ENCODE data around the gene MIA2. TPM values are rescaled to one million over a fixed set of nuclear protein-coding genes. Genes with fewer than 3 reads are reported as not detected.
"Not testable (repeated sequence)": the region's sequence is repeated elsewhere in the genome, so short reads cannot be mapped to it uniquely, and the experiment has no call there.

Gene MIA2
- total RNA-seq, 1 donor from 2014 or later: 25.3 TPM

GRCh38 chr14:39186941-39187525 lies 46.7 kb upstream of the MIA2 start:
- H3K4me1 ChIP-seq: no peaks in the 10 kb centered on the region
- no peaks in the 10 kb centered on the region for H3K27me3 ChIP-seq
- H3K36me3 ChIP-seq: peaks cover 0 to 28% of the 10 kb centered on the region in 2 donors
- intact Hi-C loops (cut with DNase I): no loop called here
- no peaks in the 10 kb centered on the region for H3K9me3 ChIP-seq
- no peak overlapping the region for H3K27ac ChIP-seq
- no peak for TF ChIP-seq POLR2AphosphoS5 (IDR thresholded peaks at IDR 0.05; ENCODE audit: insufficient read depth in 1 of 2, low read depth in 1 of 2)
- TF ChIP-seq POLR2A (IDR thresholded peaks at IDR 0.05): no peak
- no peak for TF ChIP-seq CTCF (IDR thresholded peaks at IDR 0.05)
- no peak for DNase-seq (ENCODE audit: extremely low spot score in 2 of 2)
- no peak overlapping the region for H3K4me3 ChIP-seq

- Histone ChIP-seq H3K36me3 (no peaks in the 10 kb centered on the region), H3K27ac (no peak overlapping the region), H3K27me3 (no peaks in the 10 kb centered on the region), H3K4me3 (no peak overlapping the region), H3K9me3 (no peaks in the 10 kb centered on the region), H3K4me1 (no peaks in the 10 kb centered on the region)
- TF ChIP-seq CTCF (IDR thresholded peaks at IDR 0.05) (no peak), POLR2A (IDR thresholded peaks at IDR 0.05) (no peak), POLR2AphosphoS5 (IDR thresholded peaks at IDR 0.05; ENCODE audit: insufficient read depth in 1 of 2, low read depth in 1 of 2) (no peak)
- no peak for DNase-seq (ENCODE audit: extremely low spot score in 2 of 2)
- intact Hi-C loops (cut with DNase I): no loop called here
Measured at GRCh38 chr14:39203659-39204606, 29.8 kb upstream of the MIA2 start.

- intact Hi-C loops (cut with DNase I); H3K9me3 ChIP-seq; H3K4me3 ChIP-seq; H3K27me3 ChIP-seq; H3K36me3 ChIP-seq; H3K27ac ChIP-seq; DNase-seq (ENCODE audit: extremely low spot score in 2 of 2); H3K4me1 ChIP-seq: not testable (repeated sequence)
Measured at GRCh38 chr14:39207430-39207829, 26.3 kb upstream of the MIA2 start.

- TF ChIP-seq CTCF (IDR thresholded peaks at IDR 0.05) (no peak), POLR2AphosphoS5 (IDR thresholded peaks at IDR 0.05; ENCODE audit: insufficient read depth in 1 of 2, low read depth in 1 of 2) (no peak), POLR2A (IDR thresholded peaks at IDR 0.05) (no peak)
- Histone ChIP-seq H3K27ac (no peak overlapping the region), H3K36me3 (no peaks in the 10 kb centered on the region), H3K27me3 (no peaks in the 10 kb centered on the region), H3K4me3 (no peak overlapping the region), H3K4me1 (no peaks in the 10 kb centered on the region), H3K9me3 (no peaks in the 10 kb centered on the region)
- intact Hi-C loops (cut with DNase I): no loop called here
- no peak for DNase-seq (ENCODE audit: extremely low spot score in 2 of 2)
Measured at GRCh38 chr14:39211109-39211741, 22.5 kb upstream of the MIA2 start.

- H3K27ac ChIP-seq: no peak overlapping the region
- no peaks in the 10 kb centered on the region for H3K9me3 ChIP-seq
- H3K4me1 ChIP-seq: no peaks in the 10 kb centered on the region
- H3K36me3 ChIP-seq: no peaks in the 10 kb centered on the region
- no peak for DNase-seq (ENCODE audit: extremely low spot score in 2 of 2)
- H3K27me3 ChIP-seq: no peaks in the 10 kb centered on the region
- no peak for TF ChIP-seq CTCF (IDR thresholded peaks at IDR 0.05)
- no peak for TF ChIP-seq POLR2A (IDR thresholded peaks at IDR 0.05)
- TF ChIP-seq POLR2AphosphoS5 (IDR thresholded peaks at IDR 0.05; ENCODE audit: insufficient read depth in 1 of 2, low read depth in 1 of 2): no peak
- intact Hi-C loops (cut with DNase I): no loop called here
- H3K4me3 ChIP-seq: no peak overlapping the region
Measured at GRCh38 chr14:39212034-39212433, 21.7 kb upstream of the MIA2 start.

Data from vagina (tissue), 2 donors.